Ovary (tissue), 3 donors: ENCODE results near the gene GRIK3.

Experiments
- POLR2A ChIP-seq: fragments of 450-650 bp; IDR thresholded peaks from one replicate; pipeline ENCODE4 v1.6.1; 2017; ENCODE audit warnings: antibody characterized with exemption, mild to moderate bottlenecking, moderate library complexity
- TF ChIP-seq, protein P1 (sequence below), 3 donors: fragments of 450-650 bp in 2 of 3; fragments of 200-600 bp in 1 of 3; IDR thresholded peaks; one replicate each; pipeline versions ENCODE4 v1.5.1 to v1.8.0; 2016 to 2022; ENCODE audit warnings: antibody characterized with exemption in 3 of 3, mild to moderate bottlenecking in 1 of 3
- donor health status: DM: no; HTN: no; CAD: no.

DNA sequence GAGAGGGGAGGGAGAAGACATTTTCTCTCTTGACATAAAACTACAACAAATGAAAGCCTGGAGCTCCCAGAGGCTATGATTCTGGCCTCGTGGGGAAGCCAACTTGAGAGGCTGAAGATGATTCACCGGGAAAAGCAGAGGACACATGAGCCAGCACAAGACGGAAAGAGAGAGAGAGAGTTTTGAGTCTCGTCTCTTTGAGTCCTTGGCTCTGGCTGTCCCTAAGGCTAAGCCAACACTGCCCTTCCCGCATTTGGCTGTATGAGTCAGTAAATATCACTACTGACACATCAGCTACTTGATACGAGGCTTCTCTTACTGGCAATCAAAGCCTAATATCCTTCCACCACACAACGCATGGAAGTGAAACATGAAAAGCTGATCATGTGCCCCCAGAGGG is 95.5 kb downstream of the GRIK3 start:
- TF ChIP-seq, protein P1, sequence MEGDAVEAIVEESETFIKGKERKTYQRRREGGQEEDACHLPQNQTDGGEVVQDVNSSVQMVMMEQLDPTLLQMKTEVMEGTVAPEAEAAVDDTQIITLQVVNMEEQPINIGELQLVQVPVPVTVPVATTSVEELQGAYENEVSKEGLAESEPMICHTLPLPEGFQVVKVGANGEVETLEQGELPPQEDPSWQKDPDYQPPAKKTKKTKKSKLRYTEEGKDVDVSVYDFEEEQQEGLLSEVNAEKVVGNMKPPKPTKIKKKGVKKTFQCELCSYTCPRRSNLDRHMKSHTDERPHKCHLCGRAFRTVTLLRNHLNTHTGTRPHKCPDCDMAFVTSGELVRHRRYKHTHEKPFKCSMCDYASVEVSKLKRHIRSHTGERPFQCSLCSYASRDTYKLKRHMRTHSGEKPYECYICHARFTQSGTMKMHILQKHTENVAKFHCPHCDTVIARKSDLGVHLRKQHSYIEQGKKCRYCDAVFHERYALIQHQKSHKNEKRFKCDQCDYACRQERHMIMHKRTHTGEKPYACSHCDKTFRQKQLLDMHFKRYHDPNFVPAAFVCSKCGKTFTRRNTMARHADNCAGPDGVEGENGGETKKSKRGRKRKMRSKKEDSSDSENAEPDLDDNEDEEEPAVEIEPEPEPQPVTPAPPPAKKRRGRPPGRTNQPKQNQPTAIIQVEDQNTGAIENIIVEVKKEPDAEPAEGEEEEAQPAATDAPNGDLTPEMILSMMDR (IDR thresholded peaks at IDR 0.05) = no peak
- TF ChIP-seq POLR2A = no peak
